GM13976 (cell line): ENCODE results near the gene OR56B1.

Experiments used
- DNase-seq: peaks from one replicate; pipeline ENCODE4 v3.0.0; 2012; ENCODE audit warnings: low spot score
- CTCF ChIP-seq: IDR thresholded peaks from 2 replicates; pipeline ENCODE4 v1.5.1; 2012; ENCODE audit warnings: borderline replicate concordance, mild to moderate bottlenecking; ENCODE audit not compliant: insufficient read depth; ENCODE audit errors: extremely low read depth, missing control alignments, control extremely low read depth
- in situ Hi-C: fragments of 300-500 bp; cut with MboI; formaldehyde crosslinking; loops from one replicate; pipeline ENCODE4 v1.12.0; 2022; ENCODE audit warnings: low sequenced_read_pairs, mixed read lengths, inconsistent platforms; ENCODE audit not compliant: unreplicated experiment

The OR56B1 gene

GRCh38 chr11:5694642-5695041, 41.6 kb upstream of the OR56B1 start:
- no peak for TF ChIP-seq CTCF
- DNase-seq = no peak
- in situ Hi-C loops = no loop called here

GRCh38 chr11:5695580-5695979, 40.7 kb upstream of the OR56B1 start:
- in situ Hi-C loops = no loop called here
- TF ChIP-seq CTCF = no peak
- DNase-seq = no peak

DNA sequence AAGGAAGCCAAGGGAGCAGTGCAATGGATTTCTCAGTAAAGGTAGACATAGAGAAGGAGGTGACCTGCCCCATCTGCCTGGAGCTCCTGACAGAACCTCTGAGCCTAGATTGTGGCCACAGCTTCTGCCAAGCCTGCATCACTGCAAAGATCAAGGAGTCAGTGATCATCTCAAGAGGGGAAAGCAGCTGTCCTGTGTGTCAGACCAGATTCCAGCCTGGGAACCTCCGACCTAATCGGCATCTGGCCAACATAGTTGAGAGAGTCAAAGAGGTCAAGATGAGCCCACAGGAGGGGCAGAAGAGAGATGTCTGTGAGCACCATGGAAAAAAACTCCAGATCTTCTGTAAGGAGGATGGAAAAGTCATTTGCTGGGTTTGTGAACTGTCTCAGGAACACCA, 40.0 kb upstream of the OR56B1 start:
- in situ Hi-C loops = no loop called here
- TF ChIP-seq CTCF = no peak

DNA sequence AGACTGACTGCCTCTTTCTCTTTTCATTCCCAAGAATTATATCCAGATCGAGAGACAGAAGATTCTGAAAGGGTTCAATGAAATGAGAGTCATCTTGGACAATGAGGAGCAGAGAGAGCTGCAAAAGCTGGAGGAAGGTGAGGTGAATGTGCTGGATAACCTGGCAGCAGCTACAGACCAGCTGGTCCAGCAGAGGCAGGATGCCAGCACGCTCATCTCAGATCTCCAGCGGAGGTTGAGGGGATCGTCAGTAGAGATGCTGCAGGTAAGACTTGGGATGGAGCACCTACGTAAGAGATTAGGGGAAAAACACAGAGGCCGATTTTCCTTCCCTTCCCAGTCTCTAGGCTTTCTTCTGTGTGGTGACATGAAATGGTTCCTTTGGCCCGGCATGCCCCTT, 38.0 kb upstream of the OR56B1 start:
- in situ Hi-C loops = no loop called here
- no peak for DNase-seq
- TF ChIP-seq CTCF = no peak

More for the DNA sequence above, 40.0 kb upstream of the OR56B1 start:
- no peak for DNase-seq

DNA sequence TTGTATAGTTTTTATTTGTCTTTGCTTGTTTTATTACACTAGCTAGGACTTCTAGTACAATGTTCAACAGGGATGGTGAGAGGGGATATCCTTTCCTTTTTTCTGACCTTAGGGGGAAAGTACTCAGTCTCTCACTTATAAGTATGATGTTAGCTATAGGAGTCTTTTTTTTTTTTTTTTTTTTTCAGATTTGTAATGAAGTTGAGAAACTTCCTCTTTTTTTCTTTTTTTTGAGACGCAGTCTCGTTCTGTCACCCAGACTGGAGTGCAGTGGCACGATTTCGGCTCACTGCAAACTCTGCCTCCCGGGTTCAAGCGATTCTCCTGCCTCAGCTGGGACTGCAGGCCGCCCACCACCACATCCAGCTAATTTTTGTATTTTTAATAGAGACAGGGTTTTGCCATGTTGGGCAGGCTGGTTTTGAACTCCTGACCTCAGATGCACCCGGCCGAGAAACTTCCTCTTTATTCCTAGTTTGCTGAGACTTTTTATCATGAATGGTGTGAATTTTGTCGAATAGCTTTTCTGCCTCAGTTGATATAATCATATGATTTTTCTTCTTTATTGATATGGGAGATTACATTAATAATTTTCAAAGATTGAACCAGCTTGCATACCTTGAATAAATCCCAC, 35.7 kb upstream of the OR56B1 start:
- in situ Hi-C loops = no loop called here
- no peak for DNase-seq
- TF ChIP-seq CTCF = no peak

GRCh38 chr11:5701055-5701577, 35.1 kb upstream of the OR56B1 start:
- DNase-seq = no peak
- in situ Hi-C loops = no loop called here
- TF ChIP-seq CTCF = no peak
